Measurements from ENCODE around the gene RABAC1. TPM values are rescaled to one million over a fixed set of nuclear protein-coding genes. Genes with fewer than 3 reads are reported as not detected.
A peak's percentile ranks its signal among the peaks of the same experiment; 100 is the strongest.

Gene RABAC1
- total RNA-seq, 1 donor from 2014 or later = 257 TPM

GRCh38 chr19:41997851-41998229, 38.7 kb upstream of the RABAC1 start:
- DNase-seq (ENCODE audit: low read depth) = no peak
- Mint-ChIP-seq H3K27me3 (ENCODE audit: low read depth, unreplicated experiment) (peaks cover 79% of the 10 kb centered on the region), H3K9me3 (ENCODE audit: unreplicated experiment) (peaks cover 11% of the 10 kb centered on the region), H3K4me1 (ENCODE audit: low read depth, unreplicated experiment) (peaks cover 8% of the 10 kb centered on the region), H3K4me3 (ENCODE audit: unreplicated experiment) (peak overlapping the region; percentile 70), H3K27ac (ENCODE audit: unreplicated experiment) (no peak overlapping the region), H3K36me3 (ENCODE audit: low read depth, unreplicated experiment) (peaks cover 15% of the 10 kb centered on the region)
- TF ChIP-seq EZH2 (IDR thresholded peaks at IDR 0.05; ENCODE audit: insufficient read depth, low read length) (no peak), CTCF (IDR thresholded peaks at IDR 0.05; ENCODE audit: insufficient read depth, low read depth, low read length) (no peak)
- Histone ChIP-seq H3K4me3 (ENCODE audit: insufficient read depth, low read depth, low read length) (no peak overlapping the region), H3K9me3 (ENCODE audit: insufficient read depth, low read depth, low read length) (no peaks in the 10 kb centered on the region), H2AFZ (ENCODE audit: low read depth, low read length) (no peak overlapping the region), H3K79me2 (ENCODE audit: insufficient read depth, low read length) (no peaks in the 10 kb centered on the region), H3K36me3 (ENCODE audit: insufficient read depth, low read length) (no peaks in the 10 kb centered on the region), H3K27me3 (ENCODE audit: insufficient read depth, low read length) (peaks cover 48% of the 10 kb centered on the region), H3K4me2 (ENCODE audit: low read length) (no peak overlapping the region), H3K9ac (ENCODE audit: low read length) (no peak overlapping the region), H3K27ac (ENCODE audit: low read depth, low read length) (no peak overlapping the region), H4K20me1 (ENCODE audit: insufficient read depth, low read length) (peaks cover 13% of the 10 kb centered on the region), H3K4me1 (ENCODE audit: insufficient read depth, low read length) (no peaks in the 10 kb centered on the region)
- no peak for FAIRE-seq

DNA sequence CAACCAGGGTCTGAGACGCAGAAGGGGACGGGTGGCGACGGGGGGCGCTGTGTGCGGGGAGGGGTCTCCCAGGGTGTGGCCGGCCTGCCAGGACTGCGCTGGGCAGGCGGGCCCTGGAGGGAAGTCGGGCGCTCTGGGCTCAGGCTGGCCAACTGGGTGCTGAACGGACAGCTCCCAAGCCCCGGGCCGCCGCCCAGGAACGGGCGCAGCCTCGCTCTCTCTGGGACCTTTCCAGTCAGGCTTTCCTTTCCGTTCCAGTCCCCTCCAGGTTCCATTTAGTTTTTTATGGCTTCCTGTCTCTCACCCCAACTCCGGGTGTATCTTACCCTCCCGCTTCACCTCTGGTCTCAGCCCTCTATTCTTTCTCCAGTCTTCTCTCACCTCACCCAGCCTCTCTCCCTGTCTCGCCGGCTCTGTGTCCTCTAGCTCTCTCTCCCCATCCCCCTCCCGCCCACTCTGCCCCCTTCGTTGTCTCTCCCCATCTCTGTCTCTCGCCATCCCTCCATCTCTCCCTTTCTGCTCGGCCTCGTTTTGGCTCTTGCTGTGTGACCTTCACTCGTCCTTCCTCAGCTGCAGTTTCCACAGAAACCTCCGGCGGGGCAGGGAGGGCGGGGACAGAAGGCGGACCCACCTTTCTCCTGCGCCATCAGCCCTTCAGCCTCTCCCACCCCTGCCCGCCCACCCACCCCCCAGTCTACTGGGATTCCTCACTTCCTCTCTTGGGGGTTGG, 38.2 kb upstream of the RABAC1 start:
- H3K79me2 ChIP-seq (ENCODE audit: insufficient read depth, low read length) = no peaks in the 10 kb centered on the region
- H2AFZ ChIP-seq (ENCODE audit: low read depth, low read length) = no peak overlapping the region
- H3K36me3 ChIP-seq (ENCODE audit: insufficient read depth, low read length) = no peaks in the 10 kb centered on the region
- H3K9me3 ChIP-seq (ENCODE audit: insufficient read depth, low read depth, low read length) = no peaks in the 10 kb centered on the region
- H3K4me1 ChIP-seq (ENCODE audit: insufficient read depth, low read length) = no peaks in the 10 kb centered on the region
- H3K9me3 Mint-ChIP-seq (ENCODE audit: unreplicated experiment) = peaks cover 11% of the 10 kb centered on the region
- peak overlapping the region; percentile 70 for H3K4me3 Mint-ChIP-seq (ENCODE audit: unreplicated experiment)
- H3K9ac ChIP-seq (ENCODE audit: low read length) = no peak overlapping the region
- H3K27ac Mint-ChIP-seq (ENCODE audit: unreplicated experiment) = no peak overlapping the region
- TF ChIP-seq EZH2 (IDR thresholded peaks at IDR 0.05; ENCODE audit: insufficient read depth, low read length) (peak; percentile 30), CTCF (IDR thresholded peaks at IDR 0.05; ENCODE audit: insufficient read depth, low read depth, low read length) (no peak)
- FAIRE-seq = no peak
- no peak overlapping the region for H3K27ac ChIP-seq (ENCODE audit: low read depth, low read length)
- no peak overlapping the region for H3K4me3 ChIP-seq (ENCODE audit: insufficient read depth, low read depth, low read length)
- DNase-seq (ENCODE audit: low read depth) = peak; percentile 10
- H3K27me3 ChIP-seq (ENCODE audit: insufficient read depth, low read length) = peaks cover 52% of the 10 kb centered on the region
- peaks cover 13% of the 10 kb centered on the region for H4K20me1 ChIP-seq (ENCODE audit: insufficient read depth, low read length)
- peaks cover 80% of the 10 kb centered on the region for H3K27me3 Mint-ChIP-seq (ENCODE audit: low read depth, unreplicated experiment)
- peaks cover 15% of the 10 kb centered on the region for H3K36me3 Mint-ChIP-seq (ENCODE audit: low read depth, unreplicated experiment)
- peaks cover 8% of the 10 kb centered on the region for H3K4me1 Mint-ChIP-seq (ENCODE audit: low read depth, unreplicated experiment)
- peak overlapping the region; percentile 60 for H3K4me2 ChIP-seq (ENCODE audit: low read length)
